Parathyroid adenoma (tissue), 2 donors: ENCODE measurements around the gene TNFAIP6.

Experiments
- H2AFZ ChIP-seq: fragments of 300-600 bp; sonication (generic); one replicate; pipeline ENCODE4 v1.7.0; 2017; ENCODE audit warnings: antibody characterized with exemption, mild to moderate bottlenecking
- H3K27ac ChIP-seq: fragments of 300-600 bp; sonication (generic); one replicate; pipeline ENCODE4 v1.7.0; 2017
- H3K27me3 ChIP-seq: fragments of 300-600 bp; sonication (generic); one replicate; pipeline ENCODE4 v1.7.0; 2017; ENCODE audit warnings: low read length; ENCODE audit not compliant: control insufficient read depth, insufficient read depth
- H3K36me3 ChIP-seq: fragments of 300-600 bp; sonication (generic); one replicate; pipeline ENCODE4 v1.7.0; 2017; ENCODE audit warnings: low read length; ENCODE audit not compliant: control insufficient read depth, insufficient read depth
- H3K4me1 ChIP-seq: fragments of 300-600 bp; sonication (generic); one replicate; pipeline ENCODE4 v1.7.0; 2017; ENCODE audit warnings: control low read depth
- H3K4me2 ChIP-seq: fragments of 300-600 bp; sonication (generic); one replicate; pipeline ENCODE4 v1.7.0; 2017; ENCODE audit warnings: low read length
- H3K4me3 ChIP-seq: fragments of 300-600 bp; sonication (generic); one replicate; pipeline ENCODE4 v1.7.0; 2017; ENCODE audit warnings: low read depth, low read length
- H3K79me2 ChIP-seq: fragments of 300-600 bp; sonication (generic); one replicate; pipeline ENCODE4 v1.7.0; 2017; ENCODE audit warnings: control low read depth
- H3K9ac ChIP-seq: fragments of 300-600 bp; sonication (generic); one replicate; pipeline ENCODE4 v1.7.0; 2017; ENCODE audit warnings: mild to moderate bottlenecking
- H3K9me3 ChIP-seq: fragments of 300-600 bp; sonication (generic); one replicate; pipeline ENCODE4 v1.7.0; 2017; ENCODE audit warnings: low read length; ENCODE audit not compliant: control insufficient read depth
- TF ChIP-seq, protein P1 (sequence below): fragments of 300-600 bp; sonication (generic); IDR thresholded peaks from one replicate; pipeline ENCODE4 v1.7.0; 2017; ENCODE audit warnings: antibody characterized with exemption, mild to moderate bottlenecking
- donor health status: primary hyperparathyroidism.

TNFAIP6 gene

DNA sequence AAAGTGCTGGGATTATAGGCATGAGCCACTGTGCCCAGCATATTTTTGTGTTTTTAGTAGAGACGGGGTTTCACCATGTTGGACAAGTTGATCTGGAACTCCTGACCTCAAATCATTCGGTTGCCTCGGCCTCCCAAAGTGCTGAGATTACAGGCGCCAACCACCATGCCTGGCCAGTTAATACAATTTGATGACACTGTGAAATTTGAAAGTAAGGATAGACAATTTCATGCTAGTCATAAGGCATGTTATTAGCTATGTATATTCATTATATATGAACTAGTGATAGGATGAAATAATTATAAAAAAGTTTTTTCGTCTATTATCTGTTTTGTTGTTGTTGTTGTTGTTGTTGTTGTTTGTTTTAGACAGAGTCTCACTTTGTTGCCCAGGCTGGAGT is 43.8 kb downstream of the TNFAIP6 start:
- TF ChIP-seq, protein P1, sequence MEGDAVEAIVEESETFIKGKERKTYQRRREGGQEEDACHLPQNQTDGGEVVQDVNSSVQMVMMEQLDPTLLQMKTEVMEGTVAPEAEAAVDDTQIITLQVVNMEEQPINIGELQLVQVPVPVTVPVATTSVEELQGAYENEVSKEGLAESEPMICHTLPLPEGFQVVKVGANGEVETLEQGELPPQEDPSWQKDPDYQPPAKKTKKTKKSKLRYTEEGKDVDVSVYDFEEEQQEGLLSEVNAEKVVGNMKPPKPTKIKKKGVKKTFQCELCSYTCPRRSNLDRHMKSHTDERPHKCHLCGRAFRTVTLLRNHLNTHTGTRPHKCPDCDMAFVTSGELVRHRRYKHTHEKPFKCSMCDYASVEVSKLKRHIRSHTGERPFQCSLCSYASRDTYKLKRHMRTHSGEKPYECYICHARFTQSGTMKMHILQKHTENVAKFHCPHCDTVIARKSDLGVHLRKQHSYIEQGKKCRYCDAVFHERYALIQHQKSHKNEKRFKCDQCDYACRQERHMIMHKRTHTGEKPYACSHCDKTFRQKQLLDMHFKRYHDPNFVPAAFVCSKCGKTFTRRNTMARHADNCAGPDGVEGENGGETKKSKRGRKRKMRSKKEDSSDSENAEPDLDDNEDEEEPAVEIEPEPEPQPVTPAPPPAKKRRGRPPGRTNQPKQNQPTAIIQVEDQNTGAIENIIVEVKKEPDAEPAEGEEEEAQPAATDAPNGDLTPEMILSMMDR = no peak

DNA sequence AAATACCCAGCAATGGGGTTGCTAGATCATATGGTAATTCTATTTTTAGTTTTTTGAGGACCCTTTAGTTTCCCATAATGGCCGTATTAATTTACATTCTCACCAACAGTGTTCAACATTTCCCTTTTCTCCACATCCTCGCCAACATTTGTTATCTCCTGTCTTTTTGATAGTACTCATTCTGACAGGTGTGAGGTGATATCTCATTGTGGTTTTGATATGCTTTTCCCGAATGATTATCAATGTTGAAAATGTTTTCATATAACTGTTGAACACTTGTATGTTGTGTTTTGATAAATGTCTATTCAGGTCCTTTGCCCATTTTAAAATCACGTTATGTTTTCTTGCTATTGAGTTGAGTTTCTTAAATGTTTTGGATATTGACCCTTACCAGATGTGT is 46.5 kb downstream of the TNFAIP6 start:
- no peaks in the 10 kb centered on the region for H3K79me2 ChIP-seq
- H3K4me1 ChIP-seq = no peaks in the 10 kb centered on the region
- TF ChIP-seq, protein P1 = no peak

More for the DNA sequence above, 43.8 kb downstream of the TNFAIP6 start:
- Histone ChIP-seq H3K4me1 (no peaks in the 10 kb centered on the region), H3K36me3 (peaks cover 3% of the 10 kb centered on the region), H2AFZ (no peak overlapping the region), H3K27me3 (no peaks in the 10 kb centered on the region), H3K79me2 (no peaks in the 10 kb centered on the region), H3K9ac (no peak overlapping the region), H3K9me3 (no peaks in the 10 kb centered on the region), H3K27ac (no peak overlapping the region), H3K4me3 (no peak overlapping the region), H3K4me2 (no peak overlapping the region)

DNA sequence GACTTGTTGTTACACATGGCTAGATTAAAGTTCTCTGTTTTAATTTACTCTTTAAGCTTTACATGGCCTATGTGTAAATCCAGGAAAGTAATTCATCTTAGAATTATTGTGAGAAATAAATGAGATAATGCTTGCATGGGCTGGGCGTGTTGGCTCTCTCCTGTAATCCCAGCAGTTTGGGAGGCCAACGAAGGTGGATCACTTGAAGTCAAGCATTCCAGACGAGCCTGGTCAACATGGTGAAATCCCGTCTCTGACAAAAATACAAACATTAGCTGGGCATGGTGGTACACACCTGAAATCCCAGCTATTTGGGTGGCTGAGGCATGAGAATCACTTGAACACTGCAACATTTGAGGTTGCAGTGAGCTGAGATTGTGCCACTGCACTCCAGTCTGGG is 48.0 kb downstream of the TNFAIP6 start:
- Histone ChIP-seq H3K27ac (no peak overlapping the region), H3K27me3 (no peaks in the 10 kb centered on the region), H3K4me2 (no peak overlapping the region), H3K4me1 (peaks cover 4% of the 10 kb centered on the region), H2AFZ (no peak overlapping the region), H3K79me2 (peaks cover 2% of the 10 kb centered on the region), H3K4me3 (no peak overlapping the region), H3K36me3 (peaks cover 3% of the 10 kb centered on the region), H3K9me3 (no peaks in the 10 kb centered on the region), H3K9ac (no peak overlapping the region)
- TF ChIP-seq, protein P1 = no peak

More for the DNA sequence above, 46.5 kb downstream of the TNFAIP6 start:
- Histone ChIP-seq H3K4me3 (no peak overlapping the region), H3K27ac (no peak overlapping the region), H3K9ac (no peak overlapping the region), H2AFZ (no peak overlapping the region), H3K9me3 (no peaks in the 10 kb centered on the region), H3K4me2 (no peak overlapping the region), H3K36me3 (peaks cover 3% of the 10 kb centered on the region), H3K27me3 (no peaks in the 10 kb centered on the region)

DNA sequence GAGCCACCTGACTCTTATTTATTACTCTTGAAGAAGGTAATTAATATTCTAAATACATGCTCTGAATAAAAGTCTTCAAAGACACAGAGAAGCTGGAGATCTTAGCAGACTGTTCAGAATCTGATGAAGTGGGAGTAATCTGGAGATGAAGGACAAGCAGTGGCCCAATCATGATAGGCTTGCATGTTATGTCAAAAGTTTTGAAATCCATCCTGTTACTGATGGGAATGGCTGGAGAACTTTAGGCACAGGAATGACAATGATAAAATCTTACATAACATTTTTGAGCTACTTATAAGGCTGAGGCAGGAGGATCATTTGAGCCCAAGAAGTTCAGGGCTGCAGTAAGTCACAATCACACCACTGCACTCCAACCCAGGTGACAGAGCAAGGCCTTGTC is 49.9 kb downstream of the TNFAIP6 start:
- Histone ChIP-seq H3K4me3 (no peak overlapping the region), H3K36me3 (peaks cover 3% of the 10 kb centered on the region), H3K4me2 (no peak overlapping the region), H3K4me1 (peaks cover 4% of the 10 kb centered on the region), H3K79me2 (peaks cover 15% of the 10 kb centered on the region), H3K27ac (no peak overlapping the region), H3K9ac (no peak overlapping the region), H3K9me3 (no peaks in the 10 kb centered on the region), H2AFZ (no peak overlapping the region), H3K27me3 (no peaks in the 10 kb centered on the region)
- TF ChIP-seq, protein P1 = no peak

DNA sequence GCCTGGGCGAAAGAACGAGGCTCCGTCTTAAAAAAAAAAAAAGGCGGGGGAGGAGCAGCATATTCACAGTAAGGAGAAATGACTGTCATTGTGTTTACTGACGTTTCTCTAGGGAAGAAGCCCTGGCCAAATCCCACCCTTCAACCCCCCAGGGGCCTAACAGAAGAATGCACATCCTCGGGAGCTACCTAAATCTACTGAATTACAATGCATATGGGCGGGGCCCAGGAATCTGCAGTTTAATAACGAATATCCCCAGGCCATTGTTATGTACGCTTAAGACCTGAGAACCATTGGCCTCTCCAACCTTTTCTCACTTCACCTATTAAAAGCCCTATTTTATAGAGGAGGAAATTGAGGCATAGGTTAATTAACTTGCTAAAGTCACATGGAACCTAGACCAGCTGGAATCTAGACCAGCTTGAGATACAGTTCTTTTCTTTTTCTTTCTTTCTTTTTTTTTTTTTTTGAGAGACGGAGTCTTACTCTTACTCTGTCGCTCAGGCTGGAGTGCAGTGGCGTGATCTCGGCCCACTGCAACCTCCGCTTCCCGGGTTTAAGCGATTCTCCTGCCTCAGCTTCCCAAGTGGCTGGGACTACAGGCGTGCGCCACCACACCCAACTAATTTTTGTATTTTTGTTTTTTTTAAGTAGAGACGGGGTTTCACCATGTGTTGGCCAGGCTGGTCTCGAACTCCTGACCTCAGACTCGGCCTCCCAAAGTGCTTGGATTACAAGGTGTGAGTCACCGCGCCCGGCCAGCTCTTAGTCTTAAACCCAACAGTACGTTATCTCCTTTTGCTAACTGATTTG is 51.6 kb downstream of the TNFAIP6 start:
- Histone ChIP-seq H3K4me3 (peak overlapping the region; percentile 89), H2AFZ (peak overlapping the region; percentile 90), H3K4me1 (peaks cover 4% of the 10 kb centered on the region), H3K4me2 (peak overlapping the region; percentile 64), H3K27me3 (no peaks in the 10 kb centered on the region), H3K79me2 (peaks cover 24% of the 10 kb centered on the region), H3K27ac (peak overlapping the region; percentile 81), H3K9ac (no peak overlapping the region), H3K36me3 (peaks cover 2% of the 10 kb centered on the region), H3K9me3 (no peaks in the 10 kb centered on the region)
- TF ChIP-seq, protein P1 = no peak
